ENCODE results near the gene MAGI2. TPM values are rescaled to one million over a fixed set of nuclear protein-coding genes. Genes with fewer than 3 reads are reported as not detected.
A peak's percentile ranks its signal among the peaks of the same experiment; 100 is the strongest.

The MAGI2 gene
- total RNA-seq, 1 experiment from 2014 or later = 0.07 TPM

DNA sequence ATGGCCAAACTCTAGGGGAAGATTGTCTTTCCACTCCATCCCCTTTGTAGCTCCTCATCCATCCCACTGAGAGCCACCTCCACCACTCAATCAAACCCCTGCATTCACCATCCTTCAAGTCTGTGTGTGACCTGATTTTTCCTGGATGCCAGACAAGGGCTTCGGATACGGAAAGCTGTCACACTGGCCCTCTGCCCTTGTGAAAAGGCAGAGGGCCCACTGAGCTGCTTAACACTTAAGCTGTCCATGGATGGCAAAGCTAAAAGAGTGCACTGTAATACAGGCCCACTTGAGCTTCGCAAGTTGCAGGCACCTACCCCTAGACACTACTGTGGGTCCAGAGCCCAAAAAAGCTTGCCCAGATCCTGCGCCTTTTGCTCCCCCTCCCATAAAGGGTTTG is 237.2 kb downstream of the MAGI2 start:
- peaks cover 79% of the 10 kb centered on the region for H3K27me3 Mint-ChIP-seq (ENCODE audit: insufficient read depth, unreplicated experiment)

DNA sequence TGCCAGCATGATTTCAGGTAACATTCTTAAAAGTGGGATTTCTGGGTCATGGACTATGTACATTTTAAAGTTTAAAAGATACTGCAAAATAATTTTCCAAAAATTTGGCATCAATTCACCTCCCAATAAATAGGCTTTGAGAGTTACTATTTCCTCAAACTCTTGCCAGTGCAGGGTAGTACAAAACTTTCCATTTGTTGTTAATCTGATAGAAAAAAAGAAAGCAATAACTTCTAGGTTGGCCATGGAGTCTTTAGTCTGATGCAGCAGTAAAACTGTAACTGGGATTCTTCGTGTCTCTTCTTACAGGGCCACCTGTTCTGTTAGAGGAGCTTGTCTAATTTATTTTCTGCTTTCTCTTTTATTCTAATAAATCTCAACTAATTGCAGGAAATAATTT is 241.1 kb downstream of the MAGI2 start:
- no TSS peak for BruUV-seq (replicated peaks)
- ChIA-PET CTCF (interaction anchor here (0.9 kb wide), 1 partner anchor 86 kb away, joined by 3 read pairs; no protein-coding TSS in a partner anchor), POLR2A (no interaction called here)
- H3K4me1 Mint-ChIP-seq (ENCODE audit: insufficient read depth, unreplicated experiment) = no peaks in the 10 kb centered on the region
- peaks cover 80% of the 10 kb centered on the region for H3K27me3 Mint-ChIP-seq (ENCODE audit: insufficient read depth, unreplicated experiment)
- no peak overlapping the region for H3K27ac Mint-ChIP-seq (ENCODE audit: low read depth, unreplicated experiment)
- H3K4me3 Mint-ChIP-seq (ENCODE audit: unreplicated experiment) = no peak overlapping the region
- intact Hi-C loops (cut with micrococcal nuclease) = no loop called here
- TF ChIP-seq, protein P1, sequence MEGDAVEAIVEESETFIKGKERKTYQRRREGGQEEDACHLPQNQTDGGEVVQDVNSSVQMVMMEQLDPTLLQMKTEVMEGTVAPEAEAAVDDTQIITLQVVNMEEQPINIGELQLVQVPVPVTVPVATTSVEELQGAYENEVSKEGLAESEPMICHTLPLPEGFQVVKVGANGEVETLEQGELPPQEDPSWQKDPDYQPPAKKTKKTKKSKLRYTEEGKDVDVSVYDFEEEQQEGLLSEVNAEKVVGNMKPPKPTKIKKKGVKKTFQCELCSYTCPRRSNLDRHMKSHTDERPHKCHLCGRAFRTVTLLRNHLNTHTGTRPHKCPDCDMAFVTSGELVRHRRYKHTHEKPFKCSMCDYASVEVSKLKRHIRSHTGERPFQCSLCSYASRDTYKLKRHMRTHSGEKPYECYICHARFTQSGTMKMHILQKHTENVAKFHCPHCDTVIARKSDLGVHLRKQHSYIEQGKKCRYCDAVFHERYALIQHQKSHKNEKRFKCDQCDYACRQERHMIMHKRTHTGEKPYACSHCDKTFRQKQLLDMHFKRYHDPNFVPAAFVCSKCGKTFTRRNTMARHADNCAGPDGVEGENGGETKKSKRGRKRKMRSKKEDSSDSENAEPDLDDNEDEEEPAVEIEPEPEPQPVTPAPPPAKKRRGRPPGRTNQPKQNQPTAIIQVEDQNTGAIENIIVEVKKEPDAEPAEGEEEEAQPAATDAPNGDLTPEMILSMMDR (IDR thresholded peaks at IDR 0.05; ENCODE audit: unreplicated experiment) = no peak
- no peaks in the 10 kb centered on the region for H3K36me3 Mint-ChIP-seq (ENCODE audit: insufficient read depth, unreplicated experiment)
- H3K9me3 Mint-ChIP-seq (ENCODE audit: unreplicated experiment) = no peaks in the 10 kb centered on the region
- no peak for DNase-seq (ENCODE audit: unreplicated experiment)

More for the DNA sequence above, 237.2 kb downstream of the MAGI2 start:
- TF ChIP-seq, protein P1 (IDR thresholded peaks at IDR 0.05; ENCODE audit: unreplicated experiment) = no peak
- CTCF ChIA-PET = no interaction called here
- Mint-ChIP-seq H3K4me1 (ENCODE audit: insufficient read depth, unreplicated experiment) (no peaks in the 10 kb centered on the region), H3K27ac (ENCODE audit: low read depth, unreplicated experiment) (no peak overlapping the region), H3K9me3 (ENCODE audit: unreplicated experiment) (no peaks in the 10 kb centered on the region), H3K36me3 (ENCODE audit: insufficient read depth, unreplicated experiment) (no peaks in the 10 kb centered on the region), H3K4me3 (ENCODE audit: unreplicated experiment) (no peak overlapping the region)
- BruUV-seq (replicated peaks) = no TSS peak
- intact Hi-C loops (cut with micrococcal nuclease) = no loop called here
- no peak for DNase-seq (ENCODE audit: unreplicated experiment)
- POLR2A ChIA-PET = no interaction called here

DNA sequence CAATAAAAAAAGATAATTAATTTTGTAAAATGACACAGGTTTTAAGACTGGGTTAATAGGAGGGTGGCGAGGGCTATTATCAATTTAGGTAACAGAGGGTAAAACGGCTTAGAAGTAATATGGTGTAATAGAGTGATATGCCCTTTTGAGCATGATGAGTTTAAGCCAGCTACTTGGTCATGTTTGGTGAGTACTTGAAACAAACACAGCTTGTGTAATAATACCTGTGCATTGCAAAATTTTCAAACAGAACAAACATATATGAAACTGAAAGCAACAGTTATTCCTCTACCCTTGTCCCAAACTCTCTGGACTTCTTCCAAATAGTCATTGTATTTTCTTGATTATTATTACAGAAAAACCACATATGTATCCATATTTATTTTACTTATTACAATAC is 241.7 kb downstream of the MAGI2 start:
- no TSS peak for BruUV-seq (replicated peaks)
- peak; percentile 31 for DNase-seq (ENCODE audit: unreplicated experiment)
- peaks cover 77% of the 10 kb centered on the region for H3K27me3 Mint-ChIP-seq (ENCODE audit: insufficient read depth, unreplicated experiment)
- no peaks in the 10 kb centered on the region for H3K9me3 Mint-ChIP-seq (ENCODE audit: unreplicated experiment)
- intact Hi-C loops (cut with micrococcal nuclease) = no loop called here
- TF ChIP-seq, protein P1 (IDR thresholded peaks at IDR 0.05; ENCODE audit: unreplicated experiment) = no peak
- ChIA-PET POLR2A (no interaction called here), CTCF (no interaction called here)
- no peaks in the 10 kb centered on the region for H3K4me1 Mint-ChIP-seq (ENCODE audit: insufficient read depth, unreplicated experiment)
- no peak overlapping the region for H3K4me3 Mint-ChIP-seq (ENCODE audit: unreplicated experiment)
- no peak overlapping the region for H3K27ac Mint-ChIP-seq (ENCODE audit: low read depth, unreplicated experiment)
- no peaks in the 10 kb centered on the region for H3K36me3 Mint-ChIP-seq (ENCODE audit: insufficient read depth, unreplicated experiment)

DNA sequence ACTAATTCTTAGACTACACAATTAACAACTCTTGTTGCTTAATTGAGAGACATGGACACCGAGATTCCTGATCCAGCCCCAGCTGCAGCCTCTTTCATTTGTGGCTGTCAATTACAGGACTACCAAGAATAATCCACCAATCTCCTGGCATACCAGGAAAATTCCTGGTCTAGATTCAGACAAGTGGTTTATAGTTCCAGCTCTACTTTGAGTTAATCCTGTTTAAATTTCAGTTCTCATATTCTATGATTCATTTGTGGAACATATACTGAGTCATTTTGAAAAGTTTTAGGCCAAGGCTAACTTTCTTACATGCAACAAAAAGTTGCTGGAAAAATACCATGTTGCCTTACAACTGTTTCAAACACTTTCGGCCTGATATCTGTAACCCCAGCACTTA is 253.5 kb downstream of the MAGI2 start:
- H3K4me3 Mint-ChIP-seq (ENCODE audit: unreplicated experiment) = no peak overlapping the region
- DNase-seq (ENCODE audit: unreplicated experiment) = no peak
- no peaks in the 10 kb centered on the region for H3K36me3 Mint-ChIP-seq (ENCODE audit: insufficient read depth, unreplicated experiment)
- H3K9me3 Mint-ChIP-seq (ENCODE audit: unreplicated experiment) = no peaks in the 10 kb centered on the region
- H3K4me1 Mint-ChIP-seq (ENCODE audit: insufficient read depth, unreplicated experiment) = no peaks in the 10 kb centered on the region
- no TSS peak for BruUV-seq (replicated peaks)
- H3K27ac Mint-ChIP-seq (ENCODE audit: low read depth, unreplicated experiment) = no peak overlapping the region
- ChIA-PET CTCF (interaction anchor here (0.6 kb wide), 1 partner anchor 61 kb away, joined by 3 read pairs; no protein-coding TSS in a partner anchor), POLR2A (interaction anchor here (0.6 kb wide), 1 partner anchor 791 kb away, joined by 3 read pairs; no protein-coding TSS in a partner anchor)
- intact Hi-C loops (cut with micrococcal nuclease) = no loop called here
- H3K27me3 Mint-ChIP-seq (ENCODE audit: insufficient read depth, unreplicated experiment) = peaks cover 66% of the 10 kb centered on the region
- TF ChIP-seq, protein P1 (IDR thresholded peaks at IDR 0.05; ENCODE audit: unreplicated experiment) = no peak

Measured in MCF 10A (cell line).